ENCODE results near the gene ADAP1. TPM values are rescaled to one million over a fixed set of nuclear protein-coding genes. Genes with fewer than 3 reads are reported as not detected.
A peak's percentile ranks its signal among the peaks of the same experiment; 100 is the strongest.

ADAP1 gene
- polyA plus RNA-seq, 3 donors = 49.1 to 117 (median 72.2) TPM

DNA sequence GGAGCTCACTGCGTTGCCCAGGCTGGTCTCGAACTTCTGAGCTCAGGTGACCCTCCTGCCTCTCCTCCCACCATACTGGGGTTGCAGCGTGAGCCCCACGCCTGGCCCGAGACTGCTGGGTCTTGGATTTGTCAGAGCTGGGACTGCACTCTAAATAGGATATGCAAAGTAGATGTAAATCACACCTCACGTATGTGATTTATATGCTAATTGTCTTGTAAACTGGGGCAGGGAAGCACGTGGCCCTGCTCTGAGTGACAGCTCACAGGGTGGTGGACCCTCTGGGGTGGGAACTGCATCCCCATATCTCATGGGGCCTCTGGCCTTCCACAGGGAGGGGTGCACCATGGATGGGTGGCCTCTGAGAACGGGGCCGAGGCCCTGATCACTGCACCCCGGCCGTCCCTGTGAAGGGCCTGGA lies 44.0 kb downstream of the ADAP1 start:
- peaks cover 0 to 6% of the 10 kb centered on the region in 2 donors for H3K36me3 ChIP-seq (replicated peaks in 1 of 2; ENCODE audit: control insufficient read depth in 1 of 2, insufficient read depth in 2 of 2, low read length in 2 of 2)
- peaks cover 44% of the 10 kb centered on the region for H3K79me2 ChIP-seq (ENCODE audit: insufficient read depth, low read length)
- peak overlapping the region; percentile 91 for H3K9ac ChIP-seq (ENCODE audit: insufficient read depth, low read length, poor library complexity, severe bottlenecking)
- H4K20me1 ChIP-seq (ENCODE audit: insufficient read depth, low read length) = peaks cover 53% of the 10 kb centered on the region
- TF ChIP-seq, protein P1, sequence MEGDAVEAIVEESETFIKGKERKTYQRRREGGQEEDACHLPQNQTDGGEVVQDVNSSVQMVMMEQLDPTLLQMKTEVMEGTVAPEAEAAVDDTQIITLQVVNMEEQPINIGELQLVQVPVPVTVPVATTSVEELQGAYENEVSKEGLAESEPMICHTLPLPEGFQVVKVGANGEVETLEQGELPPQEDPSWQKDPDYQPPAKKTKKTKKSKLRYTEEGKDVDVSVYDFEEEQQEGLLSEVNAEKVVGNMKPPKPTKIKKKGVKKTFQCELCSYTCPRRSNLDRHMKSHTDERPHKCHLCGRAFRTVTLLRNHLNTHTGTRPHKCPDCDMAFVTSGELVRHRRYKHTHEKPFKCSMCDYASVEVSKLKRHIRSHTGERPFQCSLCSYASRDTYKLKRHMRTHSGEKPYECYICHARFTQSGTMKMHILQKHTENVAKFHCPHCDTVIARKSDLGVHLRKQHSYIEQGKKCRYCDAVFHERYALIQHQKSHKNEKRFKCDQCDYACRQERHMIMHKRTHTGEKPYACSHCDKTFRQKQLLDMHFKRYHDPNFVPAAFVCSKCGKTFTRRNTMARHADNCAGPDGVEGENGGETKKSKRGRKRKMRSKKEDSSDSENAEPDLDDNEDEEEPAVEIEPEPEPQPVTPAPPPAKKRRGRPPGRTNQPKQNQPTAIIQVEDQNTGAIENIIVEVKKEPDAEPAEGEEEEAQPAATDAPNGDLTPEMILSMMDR (IDR thresholded peaks at IDR 0.05) = no peak
- Mint-ChIP-seq H3K4me1 (peaks cover 54% of the 10 kb centered on the region), H3K27me3 (ENCODE audit: low read depth in 3 of 3) (no peaks in the 10 kb centered on the region), H3K4me3 (peak overlapping the region in 1 of 2 donors; percentile 37), H3K27ac (peak overlapping the region; percentile 92 to 97 (median 96)), H3K36me3 (peaks cover 12 to 25% of the 10 kb centered on the region in 2 donors), H3K9me3 (peaks cover 0 to 7% (median 0%) of the 10 kb centered on the region in 7 donors)
- H3K27ac ChIP-seq (ENCODE audit: low read depth in 1 of 2, low read length in 2 of 2) = peak overlapping the region; percentile 84 to 99
- no peaks in the 10 kb centered on the region for H3K27me3 ChIP-seq (ENCODE audit: control insufficient read depth in 2 of 2, insufficient read depth in 2 of 2, low read length in 2 of 2)
- H2AFZ ChIP-seq (ENCODE audit: insufficient read depth, low read depth, low read length, poor library complexity, severe bottlenecking) = no peak overlapping the region
- peak overlapping the region in 1 of 3 experiments; percentile 78 for H3K4me3 ChIP-seq (replicated peaks in 1 of 3; ENCODE audit: low read depth in 2 of 3, low read length in 3 of 3)
- H3K4me2 ChIP-seq (replicated peaks; ENCODE audit: extremely low read depth, low read length, poor library complexity, severe bottlenecking) = peak overlapping the region; percentile 90
- peaks cover 78 to 87% of the 10 kb centered on the region in 2 donors for H3K4me1 ChIP-seq (ENCODE audit: control insufficient read depth in 1 of 2, insufficient read depth in 2 of 2, low read length in 2 of 2)
- 92% methylated on average over 4 of the region's 11 CpGs for WGBS (ENCODE audit: insufficient coverage)
- intact Hi-C loops (cut with micrococcal nuclease) = loop anchor here in 1 of 2 donors (2.0 kb wide), 1 partner anchor 44 kb away; the partner anchor contains the start of gene ADAP1
- peak in 1 of 3 donors; percentile 31 for DNase-seq
- no peaks in the 10 kb centered on the region for H3K9me3 ChIP-seq (replicated peaks in 1 of 2; ENCODE audit: control insufficient read depth in 1 of 2, insufficient read depth in 1 of 2, low read length in 2 of 2)

- H3K4me3 ChIP-seq (replicated peaks in 1 of 3; ENCODE audit: low read depth in 2 of 3, low read length in 3 of 3) = peak overlapping the region; percentile 38 to 78 (median 54)
- H3K4me2 ChIP-seq (replicated peaks; ENCODE audit: extremely low read depth, low read length, poor library complexity, severe bottlenecking) = peak overlapping the region; percentile 90
Measured at GRCh38 chr7:909358-910329, 44.8 kb downstream of the ADAP1 start.

More at GRCh38 chr7:909358-910329, 44.8 kb downstream of the ADAP1 start:
- Mint-ChIP-seq H3K4me3 (peak overlapping the region; percentile 72 to 78), H3K27me3 (ENCODE audit: low read depth in 3 of 3) (no peaks in the 10 kb centered on the region), H3K36me3 (peaks cover 6 to 27% of the 10 kb centered on the region in 2 donors), H3K4me1 (peaks cover 50% of the 10 kb centered on the region), H3K27ac (peak overlapping the region; percentile 92 to 97 (median 96)), H3K9me3 (peaks cover 0 to 7% (median 0%) of the 10 kb centered on the region in 7 donors)
- Histone ChIP-seq H4K20me1 (ENCODE audit: insufficient read depth, low read length) (peaks cover 53% of the 10 kb centered on the region), H3K36me3 (replicated peaks in 1 of 2; ENCODE audit: control insufficient read depth in 1 of 2, insufficient read depth in 2 of 2, low read length in 2 of 2) (peaks cover 6 to 10% of the 10 kb centered on the region in 2 donors), H3K27ac (ENCODE audit: low read depth in 1 of 2, low read length in 2 of 2) (peak overlapping the region; percentile 84 to 99), H3K9ac (ENCODE audit: insufficient read depth, low read length, poor library complexity, severe bottlenecking) (peak overlapping the region; percentile 91), H2AFZ (ENCODE audit: insufficient read depth, low read depth, low read length, poor library complexity, severe bottlenecking) (no peak overlapping the region), H3K4me1 (ENCODE audit: control insufficient read depth in 1 of 2, insufficient read depth in 2 of 2, low read length in 2 of 2) (peaks cover 74 to 79% of the 10 kb centered on the region in 2 donors), H3K27me3 (ENCODE audit: control insufficient read depth in 2 of 2, insufficient read depth in 2 of 2, low read length in 2 of 2) (no peaks in the 10 kb centered on the region), H3K9me3 (replicated peaks in 1 of 2; ENCODE audit: control insufficient read depth in 1 of 2, insufficient read depth in 1 of 2, low read length in 2 of 2) (no peaks in the 10 kb centered on the region), H3K79me2 (ENCODE audit: insufficient read depth, low read length) (peaks cover 40% of the 10 kb centered on the region)
- DNase-seq = peak; percentile 97 to 99 (median 98)
- WGBS (ENCODE audit: insufficient coverage) = 10% methylated on average over 46 of the region's 58 CpGs
- intact Hi-C loops (cut with micrococcal nuclease) = loop anchor here (2.0 to 10.0 kb wide), 3 partner anchors 19 to 155 kb away; partner anchors contain the start of gene ADAP1 (in 2 of the 2)
- TF ChIP-seq, protein P1 (IDR thresholded peaks at IDR 0.05) = peak; percentile 42
